Mesodermal cell (in vitro differentiated cells): ENCODE measurements around the gene SPATS2L.

Experiments
- H3K27ac ChIP-seq: 2 replicates; pipeline ENCODE4 v1.7.0; 2013; ENCODE audit warnings: mild to moderate bottlenecking, low read depth, low read length, moderate library complexity; ENCODE audit not compliant: severe bottlenecking
- H3K36me3 ChIP-seq: 2 replicates; pipeline ENCODE4 v1.7.1; 2013; ENCODE audit warnings: mild to moderate bottlenecking, low read length, moderate library complexity; ENCODE audit not compliant: control insufficient read depth, insufficient read depth
- H3K4me1 ChIP-seq: one replicate; pipeline ENCODE4 v1.7.1; 2013; ENCODE audit warnings: mild to moderate bottlenecking, low read length; ENCODE audit not compliant: insufficient read depth, control insufficient read depth, poor library complexity, severe bottlenecking
- H3K4me3 ChIP-seq: 2 replicates; pipeline ENCODE4 v1.7.0; 2013; ENCODE audit warnings: low read length, control low read depth, mild to moderate bottlenecking; ENCODE audit not compliant: insufficient read depth, poor library complexity, severe bottlenecking; ENCODE audit errors: extremely low read depth
- H3K9me3 ChIP-seq: 2 replicates; pipeline ENCODE4 v1.7.1; 2013; ENCODE audit warnings: mild to moderate bottlenecking, low read length, moderate library complexity; ENCODE audit not compliant: control insufficient read depth
- WGBS, 2 experiments: methylation state at CpG; one replicate each; pipeline ENCODE4 v1.1.5; 2013; ENCODE audit warnings: missing lambda C conversion rate in 2 of 2; ENCODE audit not compliant: insufficient coverage in 2 of 2; 5-methylcytosine and 5-hydroxymethylcytosine counted together

The SPATS2L gene

DNA sequence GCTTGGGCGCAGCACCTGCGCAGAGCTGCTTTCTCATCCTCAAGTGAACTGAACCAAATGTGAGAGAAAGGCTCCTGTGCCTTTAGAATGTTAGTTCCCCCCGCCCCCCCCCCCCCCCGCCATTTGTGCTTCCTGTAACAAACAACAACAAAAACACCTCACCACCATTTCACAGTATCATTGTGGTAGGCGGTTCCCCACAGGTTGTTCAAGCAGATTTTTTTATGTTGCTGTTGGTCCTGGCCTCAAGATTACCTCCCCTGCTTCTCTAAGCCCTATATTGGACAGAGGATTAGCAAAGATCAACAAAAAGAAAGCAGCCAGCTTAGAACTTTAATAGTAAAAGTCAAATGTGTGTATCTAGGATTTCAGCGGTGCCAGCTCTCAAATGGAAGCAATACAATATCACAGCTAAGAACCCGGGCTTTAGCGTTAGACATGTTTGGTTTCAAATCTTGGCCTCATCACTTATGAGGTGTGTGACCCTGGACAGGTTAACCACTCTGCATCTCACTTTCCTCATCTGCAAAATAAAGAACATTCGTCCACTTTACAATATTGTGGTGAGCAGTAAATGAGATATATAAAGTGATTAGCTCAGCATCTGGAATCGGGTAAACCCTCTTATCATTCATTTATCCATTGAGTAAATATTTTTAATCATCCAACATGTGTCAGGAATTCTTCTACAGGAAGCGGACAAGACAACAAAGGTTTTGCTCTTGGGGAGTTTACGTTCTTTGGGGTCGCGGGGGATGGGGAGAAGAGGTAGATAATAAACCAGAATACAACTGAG lies 118.7 kb downstream of the SPATS2L start:
- Histone ChIP-seq H3K27ac (no peak overlapping the region), H3K9me3 (no peaks in the 10 kb centered on the region), H3K36me3 (peaks cover 68% of the 10 kb centered on the region), H3K4me3 (no peak overlapping the region), H3K4me1 (no peaks in the 10 kb centered on the region)
- 79 to 100% methylated on average over 2 to 4 of the region's 14 CpGs for WGBS, 2 experiments

DNA sequence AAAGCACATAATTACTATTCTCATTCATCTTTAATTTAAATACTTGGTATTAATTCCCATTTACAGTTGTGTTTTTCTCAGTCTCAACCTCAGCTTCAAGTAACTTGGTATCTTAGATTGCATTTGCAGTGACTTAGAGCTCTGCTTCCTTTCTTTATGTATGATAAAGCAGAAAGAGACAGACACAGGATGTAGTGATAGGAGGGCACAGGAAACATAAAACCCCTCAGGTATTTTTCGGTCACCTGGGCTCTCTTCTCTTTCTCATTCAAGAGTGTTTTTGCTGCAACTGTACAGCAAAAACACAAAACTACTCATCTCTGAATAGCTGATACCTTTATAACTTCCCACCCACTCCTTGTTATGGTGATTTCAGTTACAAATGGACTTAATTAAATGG lies 120.3 kb downstream of the SPATS2L start:
- no peaks in the 10 kb centered on the region for H3K9me3 ChIP-seq
- no peak overlapping the region for H3K4me3 ChIP-seq
- no peaks in the 10 kb centered on the region for H3K4me1 ChIP-seq
- no CpG with 5 or more reads among the region's 1 CpG for WGBS, 2 experiments
- H3K27ac ChIP-seq: no peak overlapping the region
- peaks cover 58% of the 10 kb centered on the region for H3K36me3 ChIP-seq

DNA sequence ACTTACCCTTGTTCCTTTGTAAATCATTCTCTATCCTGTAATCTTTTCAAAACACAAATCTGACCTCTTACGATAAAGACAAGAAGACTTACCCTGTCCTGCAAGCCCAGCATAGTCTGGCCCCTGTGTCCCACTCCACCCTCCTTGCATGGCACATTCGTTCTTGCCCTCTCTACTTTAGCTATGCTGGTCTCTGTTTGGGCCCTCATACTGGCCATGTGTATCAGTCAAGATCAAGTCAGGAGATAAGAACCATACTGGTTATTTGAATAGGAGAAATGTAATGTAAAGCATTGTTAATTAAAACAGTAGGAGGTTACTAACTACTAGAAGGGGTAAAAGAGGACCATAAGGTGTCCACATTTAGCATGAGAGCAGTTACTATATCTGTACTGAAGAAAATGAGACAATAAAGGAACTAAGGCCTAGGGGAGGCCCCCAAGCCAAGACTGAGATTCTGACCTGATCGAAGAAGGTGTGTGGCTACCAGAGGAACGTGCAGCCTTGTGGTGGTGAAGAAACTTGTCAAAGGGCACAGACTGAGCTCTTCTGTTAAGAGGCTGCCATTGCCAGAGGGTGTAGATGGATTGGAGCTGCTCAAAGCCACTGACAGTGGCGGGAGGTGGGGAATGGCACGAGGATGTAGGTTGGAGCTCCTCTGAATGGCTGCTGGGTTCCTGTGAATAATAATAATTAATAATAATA lies 122.6 kb downstream of the SPATS2L start:
- H3K4me3 ChIP-seq: no peak overlapping the region

DNA sequence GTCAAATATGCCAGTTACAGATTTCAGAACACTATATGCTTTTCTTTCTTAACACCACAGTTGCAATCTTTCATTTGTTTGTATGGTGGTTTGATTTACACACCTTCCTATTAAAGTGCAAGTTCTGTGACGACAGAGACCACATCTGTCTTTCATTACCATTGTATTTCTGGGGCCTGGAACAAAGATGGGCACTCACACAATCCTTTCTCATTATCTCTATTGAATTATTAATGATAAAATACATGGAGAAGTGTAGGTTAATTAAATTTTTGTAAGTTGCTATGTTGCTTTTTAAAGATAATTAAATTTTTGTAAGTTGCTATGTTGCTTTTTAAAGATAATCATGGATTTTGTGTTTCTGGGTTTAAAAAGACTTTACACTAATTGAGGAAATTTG lies 123.5 kb downstream of the SPATS2L start:
- no CpG with 5 or more reads among the region's 1 CpG for WGBS, 2 experiments
- no peaks in the 10 kb centered on the region for H3K4me1 ChIP-seq
- H3K27ac ChIP-seq: no peak overlapping the region
- H3K4me3 ChIP-seq: no peak overlapping the region
- H3K36me3 ChIP-seq: peaks cover 33% of the 10 kb centered on the region
- H3K9me3 ChIP-seq: no peaks in the 10 kb centered on the region

More for the DNA sequence above, 122.6 kb downstream of the SPATS2L start:
- peaks cover 36% of the 10 kb centered on the region for H3K36me3 ChIP-seq
- H3K9me3 ChIP-seq: no peaks in the 10 kb centered on the region
- no peak overlapping the region for H3K27ac ChIP-seq
- WGBS, 2 experiments: 86 to 100% methylated on average over 3 to 4 of the region's 6 CpGs
- H3K4me1 ChIP-seq: no peaks in the 10 kb centered on the region

DNA sequence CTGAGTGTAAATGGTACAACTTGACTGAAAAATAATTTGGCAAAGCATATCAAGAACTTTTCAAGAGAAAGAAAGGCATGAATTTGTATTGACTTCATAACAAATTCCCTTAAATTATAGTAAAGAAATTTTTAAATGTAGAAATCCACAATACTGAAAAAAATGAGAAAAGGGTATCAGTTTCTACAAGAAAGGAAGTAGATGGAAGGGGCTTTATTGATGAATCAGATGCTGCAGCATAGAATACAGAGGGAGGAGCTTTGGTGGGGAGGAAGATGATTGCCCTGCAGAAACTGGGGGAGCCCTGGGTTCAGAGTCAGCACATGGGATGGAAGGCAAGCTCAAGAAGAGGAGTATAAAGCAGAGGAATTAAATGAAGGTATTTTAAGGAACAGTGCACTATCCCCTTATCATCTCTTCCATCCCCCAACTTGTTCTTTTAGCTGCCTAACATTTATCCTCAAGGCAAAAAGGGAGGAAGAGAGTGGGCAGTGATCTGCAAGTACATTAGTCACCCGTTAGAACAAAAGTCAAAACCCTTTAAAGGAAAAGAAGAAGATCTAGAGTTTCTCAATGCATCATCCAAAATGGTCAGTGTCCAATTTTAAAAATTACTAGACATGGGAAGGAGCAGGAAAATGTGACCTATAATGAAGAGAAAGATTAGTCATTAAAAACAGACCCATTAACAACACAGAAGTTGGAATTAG lies 125.7 kb downstream of the SPATS2L start:
- WGBS, 2 experiments: no CpG with 5 or more reads among the region's 1 CpG
- Histone ChIP-seq H3K27ac (no peak overlapping the region), H3K36me3 (peaks cover 44% of the 10 kb centered on the region), H3K9me3 (no peaks in the 10 kb centered on the region), H3K4me3 (no peak overlapping the region), H3K4me1 (no peaks in the 10 kb centered on the region)

DNA sequence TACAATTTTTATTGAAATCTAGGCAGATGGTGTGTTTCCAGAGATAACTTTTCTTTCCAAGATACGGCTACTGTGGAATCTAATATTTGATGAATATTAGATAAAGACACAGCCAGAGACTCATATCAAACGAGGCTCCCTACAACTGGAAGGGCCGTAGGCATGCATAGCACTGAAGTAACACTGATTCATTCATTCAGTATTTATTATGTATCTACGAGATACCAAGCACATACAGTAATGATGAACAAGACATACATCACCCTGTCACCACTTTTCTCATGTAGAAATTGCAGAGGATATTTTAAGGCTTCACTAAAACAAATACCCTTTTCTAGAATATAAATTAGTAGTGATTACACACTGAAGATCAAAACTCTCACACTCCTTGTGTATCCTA lies 128.9 kb downstream of the SPATS2L start:
- Histone ChIP-seq H3K36me3 (peaks cover 55% of the 10 kb centered on the region), H3K4me1 (no peaks in the 10 kb centered on the region), H3K27ac (no peak overlapping the region), H3K9me3 (no peaks in the 10 kb centered on the region), H3K4me3 (no peak overlapping the region)
- 92 to 100% methylated on average over 1 to 2 of the region's 4 CpGs for WGBS, 2 experiments

DNA sequence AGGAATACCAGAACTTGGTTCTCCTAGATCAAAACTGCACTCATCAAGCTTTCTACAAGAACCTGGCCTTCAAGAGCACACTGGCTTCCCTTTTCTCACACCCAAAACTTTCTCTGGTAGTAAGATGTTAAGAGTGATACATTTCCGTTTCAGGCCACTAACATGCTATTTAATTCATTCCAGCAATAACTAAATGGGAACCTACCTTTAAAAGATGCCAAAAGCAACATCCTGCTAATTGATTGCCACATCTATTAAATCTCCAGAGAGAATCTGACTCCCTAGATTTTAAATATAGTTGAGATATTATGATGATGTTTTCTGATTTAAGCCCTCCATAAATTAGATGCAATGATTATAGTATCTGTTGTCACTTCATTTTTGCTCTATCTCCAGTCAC lies 131.8 kb downstream of the SPATS2L start:
- no peaks in the 10 kb centered on the region for H3K9me3 ChIP-seq
- no peaks in the 10 kb centered on the region for H3K4me1 ChIP-seq
- no peak overlapping the region for H3K27ac ChIP-seq
- peaks cover 78% of the 10 kb centered on the region for H3K36me3 ChIP-seq
- no CpG with 5 or more reads among the region's 1 CpG for WGBS, 2 experiments
- H3K4me3 ChIP-seq: no peak overlapping the region

DNA sequence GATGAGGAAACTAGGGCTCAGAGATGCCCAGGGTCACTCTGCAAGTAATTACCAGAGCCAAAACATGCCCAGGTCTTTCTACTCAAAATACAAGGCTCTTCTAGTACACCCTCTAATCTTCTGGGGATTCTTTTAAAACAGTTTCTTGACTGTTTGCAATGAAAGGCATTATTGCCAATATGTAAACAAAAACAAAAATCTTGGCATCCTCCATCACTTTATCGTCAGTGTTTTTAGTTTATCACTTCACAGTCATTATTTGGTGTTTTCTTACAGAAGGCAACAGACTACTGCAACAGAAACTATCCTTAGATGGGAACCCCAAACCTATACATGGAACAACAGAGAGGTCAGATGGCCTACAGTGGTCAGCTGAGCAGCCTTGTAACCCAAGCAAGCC lies 132.4 kb downstream of the SPATS2L start:
- H3K36me3 ChIP-seq: peaks cover 84% of the 10 kb centered on the region
- WGBS, 2 experiments: 90 to 100% methylated on average over 1 of the region's 1 CpG
- no peaks in the 10 kb centered on the region for H3K9me3 ChIP-seq

DNA sequence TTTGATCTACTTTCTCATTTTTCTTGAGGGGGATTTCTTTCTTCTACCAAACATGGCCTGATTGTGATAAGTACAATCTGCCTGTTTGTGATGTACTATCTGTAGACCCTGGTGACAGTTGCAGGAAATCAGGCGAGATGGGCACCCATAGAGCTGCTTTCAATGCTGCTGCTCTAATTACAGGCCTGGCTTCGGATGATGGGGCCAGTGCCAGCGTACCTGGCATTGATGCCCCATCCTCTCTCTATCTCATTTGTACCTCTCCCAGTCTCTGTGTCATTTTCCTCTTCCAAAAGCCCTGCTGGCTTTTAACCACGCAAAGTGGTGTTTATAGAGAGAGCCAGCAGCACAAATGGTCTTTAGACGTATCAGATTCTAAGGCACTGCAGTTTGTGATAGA lies 133.5 kb downstream of the SPATS2L start:
- H3K27ac ChIP-seq: no peak overlapping the region
- WGBS, 2 experiments: 98 to 100% methylated on average over 2 to 4 of the region's 5 CpGs
- no peak overlapping the region for H3K4me3 ChIP-seq
- H3K9me3 ChIP-seq: no peaks in the 10 kb centered on the region
- H3K36me3 ChIP-seq: peaks cover 92% of the 10 kb centered on the region
- H3K4me1 ChIP-seq: no peaks in the 10 kb centered on the region

More for the DNA sequence above, 132.4 kb downstream of the SPATS2L start:
- Histone ChIP-seq H3K27ac (no peak overlapping the region), H3K4me1 (no peaks in the 10 kb centered on the region), H3K4me3 (no peak overlapping the region)

DNA sequence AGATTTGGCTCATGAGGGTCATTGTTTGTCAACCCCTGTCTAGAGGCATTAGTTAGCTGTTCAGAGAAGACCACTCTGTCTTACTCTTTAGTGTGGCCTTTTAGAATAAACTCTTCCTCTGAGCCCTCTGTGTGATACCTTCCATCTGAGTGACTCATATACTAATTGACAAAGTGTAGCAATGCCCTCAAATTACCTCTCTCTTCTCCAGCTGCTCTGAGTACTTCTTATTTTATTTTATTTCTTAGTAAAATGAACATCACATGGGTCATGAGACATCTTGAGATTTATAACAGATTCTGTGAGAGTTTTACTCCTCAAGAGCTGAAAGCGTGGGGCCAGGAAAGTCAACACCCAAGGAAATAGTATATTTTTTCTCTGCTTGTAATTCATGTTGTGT lies 136.0 kb downstream of the SPATS2L start:
- peaks cover 96% of the 10 kb centered on the region for H3K36me3 ChIP-seq
- no peaks in the 10 kb centered on the region for H3K9me3 ChIP-seq
- no peak overlapping the region for H3K4me3 ChIP-seq
- no CpG with 5 or more reads among the region's 1 CpG for WGBS, 2 experiments
- H3K4me1 ChIP-seq: no peaks in the 10 kb centered on the region
- H3K27ac ChIP-seq: no peak overlapping the region
